Hepatocyte (in vitro differentiated cells): ENCODE data around the gene TUBA3C. TPM values are rescaled to one million over a fixed set of nuclear protein-coding genes. Genes with fewer than 3 reads are reported as not detected.

Experiments
- DNase-seq: peaks from one replicate; pipeline ENCODE4 v3.0.0-alpha.2; 2016; ENCODE audit warnings: low spot score
- H2AFZ ChIP-seq: fragments of 200-600 bp; sonication (generic); 2 replicates; pipeline ENCODE4 v1.6.0; 2016; ENCODE audit warnings: antibody characterized with exemption, mild to moderate bottlenecking
- H3K27ac ChIP-seq: fragments of 200-600 bp; sonication (generic); 2 replicates; pipeline ENCODE4 v1.5.1; 2016; ENCODE audit warnings: mild to moderate bottlenecking
- H3K27me3 ChIP-seq: fragments of 200-600 bp; sonication (generic); 2 replicates; pipeline ENCODE4 v1.6.1; 2016
- H3K36me3 ChIP-seq: fragments of 200-600 bp; sonication (generic); replicated peaks from 2 replicates; pipeline ENCODE4 v1.5.1; 2016; ENCODE audit warnings: low read depth; ENCODE audit not compliant: insufficient read depth
- H3K4me1 ChIP-seq: fragments of 200-600 bp; sonication (generic); 2 replicates; pipeline ENCODE4 v1.5.1; 2016; ENCODE audit warnings: mild to moderate bottlenecking, moderate library complexity; ENCODE audit not compliant: insufficient read depth
- H3K4me2 ChIP-seq: fragments of 200-600 bp; sonication (generic); 2 replicates; pipeline ENCODE4 v1.6.0; 2016
- H3K4me3 ChIP-seq: fragments of 200-600 bp; sonication (generic); 2 replicates; pipeline ENCODE4 v1.5.1; 2016; ENCODE audit warnings: mild to moderate bottlenecking
- H3K79me2 ChIP-seq: fragments of 200-600 bp; sonication (generic); 2 replicates; pipeline ENCODE4 v1.6.0; 2017; ENCODE audit warnings: mild to moderate bottlenecking
- H3K9me2 ChIP-seq: fragments of 200-600 bp; sonication (generic); replicated peaks from 2 replicates; pipeline ENCODE4 v1.6.0; 2017; ENCODE audit warnings: mild to moderate bottlenecking; ENCODE audit not compliant: insufficient read depth
- H3K9me3 ChIP-seq: fragments of 200-600 bp; sonication (generic); 2 replicates; pipeline ENCODE4 v1.5.1; 2016; ENCODE audit warnings: low read depth, mild to moderate bottlenecking
- H4K20me1 ChIP-seq: fragments of 200-600 bp; sonication (generic); 2 replicates; pipeline ENCODE4 v1.6.0; 2016; ENCODE audit warnings: mild to moderate bottlenecking; ENCODE audit not compliant: insufficient read depth, poor library complexity, severe bottlenecking
- EZH2 ChIP-seq: fragments of 200-600 bp; sonication (generic); IDR thresholded peaks from 2 replicates; pipeline ENCODE4 v1.6.1; 2016; ENCODE audit warnings: antibody characterized with exemption, mild to moderate bottlenecking, borderline replicate concordance
- EZH2phosphoT487 ChIP-seq: fragments of 200-600 bp; sonication (generic); IDR thresholded peaks from one replicate; pipeline ENCODE4 v1.6.1; 2018; ENCODE audit warnings: antibody characterized with exemption, mild to moderate bottlenecking, low read depth, moderate library complexity; ENCODE audit not compliant: unreplicated experiment, severe bottlenecking
- WGBS: methylation state at CpG from one replicate; pipeline ENCODE4 v1.1.6; 2016; ENCODE audit warnings: low lambda C conversion rate; ENCODE audit errors: missing lambda C conversion rate; 5-methylcytosine and 5-hydroxymethylcytosine counted together
- polyA plus RNA-seq: library from polyadenylated mRNA; unstranded; fragments of >200 nt; fragmentation: Nextera tagmentation; extraction: Ambion mirVana; gene quantifications from 2 replicates; pipeline ENCODE4 v1.2.1, GENCODE V29; 2016
- total RNA-seq: library from RNA; depleted of rRNA; stranded (reverse); fragments of >200 nt; gene quantifications from 2 replicates; pipeline ENCODE4 v1.2.3, GENCODE V29; 2014
- TF ChIP-seq, protein P1 (sequence below): fragments of 200-600 bp; sonication (generic); IDR thresholded peaks from 2 replicates; pipeline ENCODE4 v1.5.1; 2016; ENCODE audit warnings: antibody characterized with exemption, mild to moderate bottlenecking; ENCODE audit not compliant: poor library complexity

TUBA3C gene
- total and polyA plus RNA-seq, 2 experiments from 2014 or later = not detected

DNA sequence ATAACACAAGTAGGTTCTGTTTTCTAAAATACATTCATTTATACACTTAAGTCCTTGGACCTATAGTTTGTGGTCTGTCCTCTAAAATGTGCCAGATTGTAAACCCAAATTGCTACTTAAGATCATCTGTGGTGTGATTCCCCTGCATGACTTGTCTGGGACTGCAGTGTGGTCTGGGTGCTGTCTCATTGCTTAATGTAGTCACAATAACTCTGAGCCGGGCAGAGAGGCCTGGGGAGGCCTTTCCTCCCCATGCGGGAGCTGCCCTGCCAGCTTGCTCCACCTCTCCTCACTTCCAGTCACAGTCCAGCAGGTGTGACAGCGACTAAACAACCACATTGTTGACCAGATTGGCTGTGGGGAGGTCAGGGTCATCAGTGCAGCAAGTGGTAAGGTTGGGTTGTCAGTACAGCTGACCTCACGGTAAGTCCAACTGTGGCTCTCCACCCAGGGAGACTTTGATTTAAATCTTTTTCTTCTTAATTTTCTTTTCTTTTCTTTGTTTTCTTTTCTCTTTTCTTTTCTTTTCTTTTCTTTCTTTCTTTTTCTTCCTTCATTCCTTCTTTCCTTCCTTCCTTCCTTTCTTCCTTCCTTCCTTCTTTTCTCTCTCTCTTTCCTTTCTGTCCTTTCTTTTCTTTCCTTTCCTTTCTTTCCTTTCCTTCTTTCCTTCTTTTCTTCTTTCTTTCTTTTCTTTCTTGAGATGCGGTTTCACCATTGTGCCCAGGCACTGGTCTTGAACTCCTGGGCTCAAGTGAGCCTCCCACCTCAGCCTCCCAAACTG, 4.4 kb upstream of the TUBA3C start:
- DNase-seq = no peak
- no peaks in the 10 kb centered on the region for H3K9me3 ChIP-seq
- H3K27ac ChIP-seq = no peak overlapping the region
- no peaks in the 10 kb centered on the region for H3K27me3 ChIP-seq
- no peak overlapping the region for H3K4me2 ChIP-seq
- no peaks in the 10 kb centered on the region for H3K4me1 ChIP-seq
- no peaks in the 10 kb centered on the region for H3K9me2 ChIP-seq
- TF ChIP-seq, protein P1, sequence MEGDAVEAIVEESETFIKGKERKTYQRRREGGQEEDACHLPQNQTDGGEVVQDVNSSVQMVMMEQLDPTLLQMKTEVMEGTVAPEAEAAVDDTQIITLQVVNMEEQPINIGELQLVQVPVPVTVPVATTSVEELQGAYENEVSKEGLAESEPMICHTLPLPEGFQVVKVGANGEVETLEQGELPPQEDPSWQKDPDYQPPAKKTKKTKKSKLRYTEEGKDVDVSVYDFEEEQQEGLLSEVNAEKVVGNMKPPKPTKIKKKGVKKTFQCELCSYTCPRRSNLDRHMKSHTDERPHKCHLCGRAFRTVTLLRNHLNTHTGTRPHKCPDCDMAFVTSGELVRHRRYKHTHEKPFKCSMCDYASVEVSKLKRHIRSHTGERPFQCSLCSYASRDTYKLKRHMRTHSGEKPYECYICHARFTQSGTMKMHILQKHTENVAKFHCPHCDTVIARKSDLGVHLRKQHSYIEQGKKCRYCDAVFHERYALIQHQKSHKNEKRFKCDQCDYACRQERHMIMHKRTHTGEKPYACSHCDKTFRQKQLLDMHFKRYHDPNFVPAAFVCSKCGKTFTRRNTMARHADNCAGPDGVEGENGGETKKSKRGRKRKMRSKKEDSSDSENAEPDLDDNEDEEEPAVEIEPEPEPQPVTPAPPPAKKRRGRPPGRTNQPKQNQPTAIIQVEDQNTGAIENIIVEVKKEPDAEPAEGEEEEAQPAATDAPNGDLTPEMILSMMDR = no peak
- TF ChIP-seq EZH2phosphoT487 (no peak), EZH2 (no peak)
- no peaks in the 10 kb centered on the region for H3K36me3 ChIP-seq
- no peak overlapping the region for H3K4me3 ChIP-seq
- 59% methylated on average over 5 of the region's 5 CpGs for WGBS
- H4K20me1 ChIP-seq = no peaks in the 10 kb centered on the region
- H2AFZ ChIP-seq = no peak overlapping the region
- no peaks in the 10 kb centered on the region for H3K79me2 ChIP-seq

DNA sequence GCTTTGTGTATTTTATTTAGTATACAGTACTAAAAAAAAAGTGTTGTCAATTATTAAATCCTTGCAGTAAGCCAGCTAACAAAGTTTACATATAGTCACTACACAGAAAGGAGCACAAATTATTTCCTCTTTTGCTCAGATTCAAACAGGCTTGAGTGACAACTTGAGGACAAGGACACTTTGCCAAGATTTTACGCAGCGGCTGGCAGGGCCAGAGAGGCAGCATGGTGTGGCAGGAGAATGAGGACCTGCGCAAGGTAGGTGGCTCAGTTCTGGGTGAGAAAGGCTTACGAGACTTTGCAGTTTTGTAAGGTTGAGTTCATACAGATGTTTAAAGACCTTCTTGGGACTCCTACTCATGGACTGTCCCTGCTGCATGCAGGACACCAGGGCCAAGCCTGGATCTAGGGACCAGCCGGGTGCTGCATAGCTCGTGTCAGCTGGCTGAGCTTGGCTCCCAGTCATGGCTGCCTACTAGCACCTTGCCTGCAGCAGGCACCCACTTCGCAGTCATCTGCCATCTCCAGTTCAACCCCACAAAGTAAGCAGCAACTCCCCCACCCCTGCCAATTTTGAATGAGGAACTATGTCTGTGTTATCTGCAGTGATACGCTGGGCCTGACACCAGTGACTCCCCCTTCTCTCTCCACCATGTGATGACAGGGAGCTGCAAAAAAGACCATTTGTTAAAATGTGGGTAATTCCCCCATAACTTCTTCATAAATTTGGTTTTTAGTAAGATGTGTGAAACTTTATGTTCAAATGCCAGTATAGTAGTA, 3.7 kb upstream of the TUBA3C start:
- no peaks in the 10 kb centered on the region for H3K4me1 ChIP-seq
- no peaks in the 10 kb centered on the region for H3K36me3 ChIP-seq
- H3K79me2 ChIP-seq = no peaks in the 10 kb centered on the region
- H3K27ac ChIP-seq = no peak overlapping the region
- TF ChIP-seq EZH2phosphoT487 (no peak), EZH2 (no peak)
- TF ChIP-seq, protein P1 = no peak
- no peak overlapping the region for H3K4me2 ChIP-seq
- no peak for DNase-seq
- no peaks in the 10 kb centered on the region for H3K27me3 ChIP-seq
- no peaks in the 10 kb centered on the region for H3K9me3 ChIP-seq
- no peak overlapping the region for H2AFZ ChIP-seq
- H3K4me3 ChIP-seq = no peak overlapping the region
- no peaks in the 10 kb centered on the region for H3K9me2 ChIP-seq
- no peaks in the 10 kb centered on the region for H4K20me1 ChIP-seq
- 81% methylated on average over 8 of the region's 8 CpGs for WGBS

DNA sequence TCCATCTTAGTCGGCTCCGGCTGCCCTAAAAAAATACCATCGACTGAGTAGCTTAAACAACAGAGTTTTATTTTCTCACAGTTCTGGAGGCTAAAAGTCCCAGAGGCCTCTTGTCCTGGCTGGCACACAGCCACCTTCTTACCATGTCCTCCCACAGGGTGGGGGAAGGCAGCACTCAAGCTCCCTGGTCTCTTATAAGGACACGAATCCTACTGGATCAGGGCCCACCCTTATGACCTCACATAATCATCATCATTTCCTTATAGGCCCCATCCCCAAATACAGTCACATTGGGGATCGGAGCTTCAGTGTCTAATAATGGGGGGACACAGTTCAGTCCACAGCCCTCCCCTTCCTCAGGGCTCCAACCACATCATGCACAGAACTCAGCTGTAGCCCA, 2.6 kb upstream of the TUBA3C start:
- H3K4me3 ChIP-seq = no peak overlapping the region
- no peak for DNase-seq
- 92% methylated on average over 5 of the region's 5 CpGs for WGBS
- H3K9me3 ChIP-seq = no peaks in the 10 kb centered on the region
- TF ChIP-seq EZH2phosphoT487 (no peak), EZH2 (no peak)
- TF ChIP-seq, protein P1 = no peak
- no peaks in the 10 kb centered on the region for H3K4me1 ChIP-seq
- H3K9me2 ChIP-seq = no peaks in the 10 kb centered on the region
- no peaks in the 10 kb centered on the region for H3K79me2 ChIP-seq
- H3K27me3 ChIP-seq = no peaks in the 10 kb centered on the region
- no peak overlapping the region for H3K4me2 ChIP-seq
- no peak overlapping the region for H3K27ac ChIP-seq
- H3K36me3 ChIP-seq = no peaks in the 10 kb centered on the region
- H2AFZ ChIP-seq = no peak overlapping the region
- no peaks in the 10 kb centered on the region for H4K20me1 ChIP-seq
